GM12892 (cell line): ENCODE measurements around the gene CFAP70. TPM values are rescaled to one million over a fixed set of nuclear protein-coding genes. Genes with fewer than 3 reads are reported as not detected.
"Not testable (repeated sequence)": the region's sequence is repeated elsewhere in the genome, so short reads cannot be mapped to it uniquely, and the experiment has no call there.

Experiments
- DNase-seq: peaks from one replicate; pipeline ENCODE4 v3.0.0; 2011; ENCODE audit not compliant: insufficient read length
- FAIRE-seq: peaks from 2 replicates; lab custom pipeline; 2011; peaks lifted over from hg19 to GRCh38; lab: Jason Lieb, UNC
- POLR2A ChIP-seq: IDR thresholded peaks from 2 replicates; pipeline ENCODE4 v1.6.1; 2011; ENCODE audit warnings: low read depth, low read length, control low read depth
- POLR2AphosphoS5 ChIP-seq: IDR thresholded peaks from 2 replicates; pipeline ENCODE4 v1.6.1; 2011; ENCODE audit warnings: low read depth, low read length, control low read depth
- TAF1 ChIP-seq: IDR thresholded peaks from 2 replicates; pipeline ENCODE4 v1.6.1; 2011; ENCODE audit warnings: low read depth, mild to moderate bottlenecking, control low read depth, low read length, borderline replicate concordance
- polyA plus RNA-seq: library from polyadenylated mRNA; unstranded; fragments of >200 nt; gene quantifications from one replicate; pipeline ENCODE4 v1.2.1, GENCODE V29; 2012; ENCODE audit warnings: missing spikeins, inconsistent platforms; ENCODE audit not compliant: missing spikeins

Gene CFAP70
- polyA plus RNA-seq, result 1.9 TPM

GRCh38 chr10:73358331-73359279 is at the start of gene CFAP70:
CFAP70 (minus strand) TSS chr10:73358864; CDS start chr10:73354796, 4,068 bp downstream.
- TF ChIP-seq POLR2A (peak; percentile 69), POLR2AphosphoS5 (peak; percentile 20; the same call in 1 of the 2 replicates), TAF1 (0 out of 2 replicates have a peak, but pooled peaks have one; percentile 50)
- FAIRE-seq, result peak; percentile 96
- peak; percentile 79 for DNase-seq

- FAIRE-seq, result no peak
- TF ChIP-seq TAF1, result no peak
- no peak for TF ChIP-seq POLR2A
- no peak for TF ChIP-seq POLR2AphosphoS5
- DNase-seq, result no peak
Measured at GRCh38 chr10:73408061-73408460, 49.4 kb upstream of the CFAP70 start.

- DNase-seq, result no peak
- FAIRE-seq, result no peak
- TF ChIP-seq POLR2A, result no peak
- no peak for TF ChIP-seq TAF1
- TF ChIP-seq POLR2AphosphoS5, result no peak
Measured at GRCh38 chr10:73407495-73407894, 48.8 kb upstream of the CFAP70 start.

GRCh38 chr10:73406846-73407245 is 48.2 kb upstream of the CFAP70 start:
- FAIRE-seq, result no peak
- TF ChIP-seq POLR2A, result no peak
- no peak for TF ChIP-seq TAF1
- TF ChIP-seq POLR2AphosphoS5, result no peak
- no peak for DNase-seq

- FAIRE-seq, result no peak
- TF ChIP-seq TAF1, result no peak
- TF ChIP-seq POLR2A, result no peak
- no peak for TF ChIP-seq POLR2AphosphoS5
- DNase-seq, result no peak
Measured at GRCh38 chr10:73405556-73405955, 46.9 kb upstream of the CFAP70 start.

GRCh38 chr10:73404690-73405089 is 46.0 kb upstream of the CFAP70 start:
- no peak for TF ChIP-seq TAF1
- no peak for TF ChIP-seq POLR2A
- TF ChIP-seq POLR2AphosphoS5, result no peak
- DNase-seq (no peak), FAIRE-seq (no peak)

- TF ChIP-seq POLR2A (no peak), POLR2AphosphoS5 (no peak), TAF1 (no peak)
- DNase-seq (no peak), FAIRE-seq (no peak)
Measured at GRCh38 chr10:73401636-73402035, 43.0 kb upstream of the CFAP70 start.

GRCh38 chr10:73399063-73399462 is 40.4 kb upstream of the CFAP70 start:
- TF ChIP-seq TAF1 (no peak), POLR2AphosphoS5 (no peak), POLR2A (no peak)
- peak; percentile 58 for FAIRE-seq

GRCh38 chr10:73398024-73398423 is 39.4 kb upstream of the CFAP70 start:
- no peak for DNase-seq
- FAIRE-seq, result no peak
- TF ChIP-seq POLR2A (no peak), POLR2AphosphoS5 (no peak), TAF1 (no peak)

More at GRCh38 chr10:73399063-73399462, 40.4 kb upstream of the CFAP70 start:
- no peak for DNase-seq

- not testable (repeated sequence) for DNase-seq
Measured at GRCh38 chr10:73394325-73394724, 35.7 kb upstream of the CFAP70 start.

GRCh38 chr10:73388228-73388627 is 29.6 kb upstream of the CFAP70 start:
- TF ChIP-seq TAF1 (no peak), POLR2AphosphoS5 (no peak), POLR2A (no peak)
- DNase-seq (no peak), FAIRE-seq (no peak)

More at GRCh38 chr10:73394325-73394724, 35.7 kb upstream of the CFAP70 start:
- FAIRE-seq, result not testable (repeated sequence)

GRCh38 chr10:73386583-73386982 is 27.9 kb upstream of the CFAP70 start:
- FAIRE-seq (no peak), DNase-seq (no peak)
- no peak for TF ChIP-seq TAF1
- no peak for TF ChIP-seq POLR2AphosphoS5
- no peak for TF ChIP-seq POLR2A
